ENCODE results near the gene IFT74. TPM values are rescaled to one million over a fixed set of nuclear protein-coding genes. Genes with fewer than 3 reads are reported as not detected.

Gene IFT74
- polyA plus RNA-seq, 1 experiment = 15.6 TPM

- Histone ChIP-seq H3K4me3 (ENCODE audit: low read depth, low read length) (peak within 1 kb of the TSS; percentile 57), H3K27ac (ENCODE audit: low read depth, low read length) (peak within 1 kb of the TSS; percentile 25), H3K9me3 (ENCODE audit: control insufficient read depth, insufficient read depth, low read length) (no peaks in the 10 kb centered on the region), H3K27me3 (ENCODE audit: control insufficient read depth, insufficient read depth, low read length) (no peaks in the 10 kb centered on the region)
- TF ChIP-seq, protein P1, sequence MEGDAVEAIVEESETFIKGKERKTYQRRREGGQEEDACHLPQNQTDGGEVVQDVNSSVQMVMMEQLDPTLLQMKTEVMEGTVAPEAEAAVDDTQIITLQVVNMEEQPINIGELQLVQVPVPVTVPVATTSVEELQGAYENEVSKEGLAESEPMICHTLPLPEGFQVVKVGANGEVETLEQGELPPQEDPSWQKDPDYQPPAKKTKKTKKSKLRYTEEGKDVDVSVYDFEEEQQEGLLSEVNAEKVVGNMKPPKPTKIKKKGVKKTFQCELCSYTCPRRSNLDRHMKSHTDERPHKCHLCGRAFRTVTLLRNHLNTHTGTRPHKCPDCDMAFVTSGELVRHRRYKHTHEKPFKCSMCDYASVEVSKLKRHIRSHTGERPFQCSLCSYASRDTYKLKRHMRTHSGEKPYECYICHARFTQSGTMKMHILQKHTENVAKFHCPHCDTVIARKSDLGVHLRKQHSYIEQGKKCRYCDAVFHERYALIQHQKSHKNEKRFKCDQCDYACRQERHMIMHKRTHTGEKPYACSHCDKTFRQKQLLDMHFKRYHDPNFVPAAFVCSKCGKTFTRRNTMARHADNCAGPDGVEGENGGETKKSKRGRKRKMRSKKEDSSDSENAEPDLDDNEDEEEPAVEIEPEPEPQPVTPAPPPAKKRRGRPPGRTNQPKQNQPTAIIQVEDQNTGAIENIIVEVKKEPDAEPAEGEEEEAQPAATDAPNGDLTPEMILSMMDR (IDR thresholded peaks at IDR 0.05; ENCODE audit: low read depth, low read length) = no peak
- POLR2A ChIA-PET = interaction anchor here (2.2 kb wide), 1 partner anchor 16 kb away, joined by 8 read pairs; no protein-coding TSS in a partner anchor
- DNase-seq (ENCODE audit: low read depth, low spot score) = no peak
- CTCF ChIA-PET = interaction anchor here (0.7 kb wide), 1 partner anchor 15 kb away, joined by 4 read pairs; no protein-coding TSS in a partner anchor
Measured at GRCh38 chr9:27108981-27109541, 152.8 kb downstream of the IFT74 start, which contains the start of gene TEK. Gene TEK, plus strand, starts transcription at chr9:27109225. Its CDS starts 366 bp downstream, at chr9:27109591.

GRCh38 chr9:27109621-27110020 is 153.4 kb downstream of the IFT74 start:
- DNase-seq (ENCODE audit: low read depth, low spot score) = no peak
- CTCF ChIA-PET = no interaction called here
- H3K27ac ChIP-seq (ENCODE audit: low read depth, low read length) = peak overlapping the region; percentile 25

DNA sequence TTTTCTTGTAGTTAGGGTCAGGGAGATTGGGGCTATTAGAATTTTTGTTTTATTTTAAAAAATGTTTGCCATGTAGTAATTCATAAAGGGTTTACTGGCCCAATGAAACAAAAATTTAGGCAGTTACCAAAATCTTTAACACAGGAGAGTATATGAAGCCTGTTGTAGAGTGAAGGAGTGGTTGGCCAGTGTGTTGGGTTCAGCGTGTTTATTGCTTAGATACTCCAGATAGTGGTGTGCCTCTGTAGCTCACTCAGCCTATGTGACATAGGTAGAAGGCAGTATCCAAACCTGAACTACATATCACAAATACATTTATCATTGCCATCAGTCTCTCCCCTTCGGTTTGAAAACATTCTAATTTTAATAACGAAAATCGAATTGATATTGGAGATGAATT is 154.0 kb downstream of the IFT74 start:
- DNase-seq (ENCODE audit: low read depth, low spot score) = no peak
- Histone ChIP-seq H3K4me3 (ENCODE audit: low read depth, low read length) (peak overlapping the region; percentile 57), H3K27me3 (ENCODE audit: control insufficient read depth, insufficient read depth, low read length) (no peaks in the 10 kb centered on the region), H3K9me3 (ENCODE audit: control insufficient read depth, insufficient read depth, low read length) (no peaks in the 10 kb centered on the region), H3K27ac (ENCODE audit: low read depth, low read length) (no peak overlapping the region)
- CTCF ChIA-PET = no interaction called here
- POLR2A ChIA-PET = no interaction called here
- TF ChIP-seq, protein P1 (IDR thresholded peaks at IDR 0.05; ENCODE audit: low read depth, low read length) = no peak

More at GRCh38 chr9:27109621-27110020, 153.4 kb downstream of the IFT74 start:
- Histone ChIP-seq H3K9me3 (ENCODE audit: control insufficient read depth, insufficient read depth, low read length) (no peaks in the 10 kb centered on the region), H3K4me3 (ENCODE audit: low read depth, low read length) (peak overlapping the region; percentile 57), H3K27me3 (ENCODE audit: control insufficient read depth, insufficient read depth, low read length) (no peaks in the 10 kb centered on the region)
- TF ChIP-seq, protein P1 (IDR thresholded peaks at IDR 0.05; ENCODE audit: low read depth, low read length) = no peak
- POLR2A ChIA-PET = interaction anchor here (2.2 kb wide), 1 partner anchor 15 kb away, joined by 8 read pairs; no protein-coding TSS in a partner anchor

DNA sequence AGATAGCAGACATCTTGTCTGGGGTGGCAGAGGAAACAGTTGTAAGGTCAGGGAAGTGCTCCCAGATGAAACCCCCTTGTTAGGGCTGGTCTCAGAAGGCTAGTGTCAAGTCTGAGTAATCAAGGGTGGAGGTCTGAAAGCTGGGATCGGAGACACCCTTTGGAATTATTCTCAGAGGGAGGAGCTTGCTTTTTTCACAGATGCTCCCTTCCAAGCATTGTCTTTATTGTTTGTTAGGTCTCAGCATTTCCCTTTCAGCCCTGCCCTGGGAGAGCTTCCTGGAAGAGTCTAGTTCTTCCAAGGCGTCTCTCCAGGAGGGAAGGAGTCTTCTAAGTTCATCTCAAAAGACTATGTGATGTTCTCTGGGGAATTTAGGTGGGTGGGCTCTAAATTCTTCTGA is 156.0 kb downstream of the IFT74 start:
- H3K27me3 ChIP-seq (ENCODE audit: control insufficient read depth, insufficient read depth, low read length) = no peaks in the 10 kb centered on the region
- DNase-seq (ENCODE audit: low read depth, low spot score) = no peak
- H3K4me3 ChIP-seq (ENCODE audit: low read depth, low read length) = no peak overlapping the region
- ChIA-PET CTCF (no interaction called here), POLR2A (interaction anchor here (0.7 to 1.4 kb wide), 2 partner anchors 13 to 178 kb away, joined by 4 to 9 read pairs; no protein-coding TSS in a partner anchor)
- peak overlapping the region; percentile 31 for H3K27ac ChIP-seq (ENCODE audit: low read depth, low read length)
- TF ChIP-seq, protein P1 (IDR thresholded peaks at IDR 0.05; ENCODE audit: low read depth, low read length) = no peak
- no peaks in the 10 kb centered on the region for H3K9me3 ChIP-seq (ENCODE audit: control insufficient read depth, insufficient read depth, low read length)

Other genes with a start within 250 kb of the IFT74 start
- gene CAAP1, start 63.6 kb upstream of the IFT74 start, polyA plus RNA-seq (2011; rRNA removed) = 16.5 and 21.8 TPM in 2 replicates
- 21.8 and 27.3 TPM in 2 replicates for gene PLAA, start 9.2 kb upstream of the IFT74 start, polyA plus RNA-seq (2011; rRNA removed)
- gene LRRC19, start 49.3 kb downstream of the IFT74 start, polyA plus RNA-seq (2011; rRNA removed) = not detected in 2 replicates
- 34.6 and 35.2 TPM in 2 replicates for gene TEK, start 152.8 kb downstream of the IFT74 start, polyA plus RNA-seq (2011; rRNA removed)